ENCODE measurements around the gene DIS3L2. TPM values are rescaled to one million over a fixed set of nuclear protein-coding genes. Genes with fewer than 3 reads are reported as not detected.

Gene DIS3L2
- total and polyA plus RNA-seq, 2 of the 8 experiments (the other 6 are each of a cell fraction or from before 2014, with no cell fraction given): 11.5 to 21.6 TPM

- no peak overlapping the region for H3K14ac ChIP-seq (ENCODE audit: insufficient read length)
- H3K9me3 ChIP-seq (ENCODE audit: insufficient read depth in 2 of 2, low read depth in 1 of 2, low read length in 1 of 2): no peaks in the 10 kb centered on the region
- no peak overlapping the region for H3K23ac ChIP-seq (ENCODE audit: insufficient read length)
- H3K4ac ChIP-seq (replicated peaks; ENCODE audit: insufficient read length, low read depth, low read length): no peak overlapping the region
- H3K4me1 ChIP-seq (replicated peaks in 1 of 4; ENCODE audit: control insufficient read depth in 3 of 4, insufficient read depth in 4 of 4, low read length in 3 of 4): peaks cover 0 to 2% (median 0%) of the 10 kb centered on the region in 4 experiments; a peak in 3 of 7 replicates
- no peak overlapping the region for H3K56ac ChIP-seq (replicated peaks; ENCODE audit: insufficient read length, low read depth, low read length)
- H3K18ac ChIP-seq (ENCODE audit: extremely low read depth, low read length): no peak overlapping the region
- no peaks in the 10 kb centered on the region for H3K27me3 ChIP-seq (replicated peaks in 1 of 4; ENCODE audit: control insufficient read depth in 3 of 4, extremely low read depth in 1 of 4, insufficient read depth in 3 of 4, low read length in 3 of 4)
- H4K20me1 ChIP-seq (replicated peaks in 1 of 2; ENCODE audit: control insufficient read depth in 1 of 2, insufficient read depth in 2 of 2, low read length in 2 of 2): no peaks in the 10 kb centered on the region
- H3K4me2 ChIP-seq (ENCODE audit: insufficient read depth in 1 of 2, low read depth in 2 of 2, low read length in 2 of 2): no peak overlapping the region
- no peak overlapping the region for H2BK12ac ChIP-seq (ENCODE audit: low read depth, low read length)
- no peaks in the 10 kb centered on the region for H3K79me2 ChIP-seq (ENCODE audit: control insufficient read depth in 1 of 2, insufficient read depth in 2 of 2, low read length in 2 of 2)
- no peak for FAIRE-seq
- no peak overlapping the region for H2BK5ac ChIP-seq (ENCODE audit: low read depth, low read length)
- H2AK5ac ChIP-seq (ENCODE audit: low read depth, low read length): no peak overlapping the region
- H3K9ac ChIP-seq (replicated peaks in 1 of 4; ENCODE audit: extremely low read depth in 1 of 4, low read depth in 3 of 4, low read length in 3 of 4): no peak overlapping the region
- H2BK15ac ChIP-seq (ENCODE audit: low read length): no peak overlapping the region
- H3K4me3 ChIP-seq (ENCODE audit: extremely low read depth in 1 of 4, insufficient read depth in 2 of 4, low read depth in 3 of 4, low read length in 4 of 4): no peak overlapping the region
- no peak overlapping the region for H2AFZ ChIP-seq (ENCODE audit: low read length)
- CTCF ChIA-PET (ENCODE audit: partially characterized antibody): interaction anchor here (1.1 to 3.1 kb wide), 7 partner anchors 13 to 222 kb away, joined by 3 to 11 read pairs (median 4); no protein-coding TSS in a partner anchor
- no peak for DNase-seq (ENCODE audit: low read depth in 1 of 2, low spot score in 2 of 2)
- TF ChIP-seq NRF1 (IDR thresholded peaks at IDR 0.05; ENCODE audit: low read depth, low read length) (no peak), RFX5 (IDR thresholded peaks at IDR 0.05; ENCODE audit: borderline replicate concordance, low read depth, low read length) (no peak)
- H3K27ac ChIP-seq (ENCODE audit: low read depth, low read length): no peak overlapping the region
- no peak overlapping the region for H4K8ac ChIP-seq (ENCODE audit: extremely low read depth, insufficient read depth, low read length)
- H2BK120ac ChIP-seq (replicated peaks; ENCODE audit: low read depth, low read length): no peak overlapping the region
- no peaks in the 10 kb centered on the region; the same call in 1 of the 2 replicates for H3K79me1 ChIP-seq (ENCODE audit: low read depth, low read length)
- POLR2A ChIA-PET (ENCODE audit: partially characterized antibody): interaction anchor here (1.3 kb wide), 1 partner anchor 206 kb away, joined by 3 read pairs; no protein-coding TSS in a partner anchor
- no peak overlapping the region for H4K91ac ChIP-seq (replicated peaks; ENCODE audit: insufficient read length, low read length)
- H4K5ac ChIP-seq (ENCODE audit: insufficient read length, low read depth, low read length): no peak overlapping the region
- no peak overlapping the region for H2BK20ac ChIP-seq (ENCODE audit: low read length)
- H3K23me2 ChIP-seq (ENCODE audit: low read depth, low read length): no peaks in the 10 kb centered on the region
- 100% methylated on average over 1 of the region's 1 CpG; no CpG with 5 or more reads in 1 of the 2 experiments for WGBS, 2 experiments (ENCODE audit: extremely low coverage in 1 of 2, insufficient coverage in 1 of 2, insufficient read length in 1 of 2, insufficient replicate concordance in 2 of 2, low coverage in 1 of 2, low lambda C conversion rate in 2 of 2, missing lambda C conversion rate in 1 of 2)
- H3K36me3 ChIP-seq (ENCODE audit: control insufficient read depth in 2 of 4, insufficient read depth in 4 of 4, low read length in 3 of 4): no peaks in the 10 kb centered on the region; a peak in 1 of 8 replicates
These were observed 152.3 kb downstream of the DIS3L2 start for GRCh38 chr2:232113821-232114220.

All from H1 (cell line).